ENCODE results near the gene SIL1.

GRCh38 chr5:138938526-138938925 is 259.6 kb downstream of the SIL1 start:
- no peak for TF ChIP-seq CTCF (conservative IDR thresholded peaks at IDR 0.05; ENCODE audit: low read depth, low read length)
- no peak for TF ChIP-seq EZH2 (IDR thresholded peaks at IDR 0.05; ENCODE audit: borderline replicate concordance, low read depth, low read length, poor library complexity, severe bottlenecking)
